ENCODE measurements around the gene EIF2D. TPM values are rescaled to one million over a fixed set of nuclear protein-coding genes. Genes with fewer than 3 reads are reported as not detected.

Gene EIF2D
- total and polyA plus RNA-seq, 2 of the 13 experiments (the other 11 are each of a cell fraction or from before 2014, with no cell fraction given), result 45.1 to 64.9 TPM

DNA sequence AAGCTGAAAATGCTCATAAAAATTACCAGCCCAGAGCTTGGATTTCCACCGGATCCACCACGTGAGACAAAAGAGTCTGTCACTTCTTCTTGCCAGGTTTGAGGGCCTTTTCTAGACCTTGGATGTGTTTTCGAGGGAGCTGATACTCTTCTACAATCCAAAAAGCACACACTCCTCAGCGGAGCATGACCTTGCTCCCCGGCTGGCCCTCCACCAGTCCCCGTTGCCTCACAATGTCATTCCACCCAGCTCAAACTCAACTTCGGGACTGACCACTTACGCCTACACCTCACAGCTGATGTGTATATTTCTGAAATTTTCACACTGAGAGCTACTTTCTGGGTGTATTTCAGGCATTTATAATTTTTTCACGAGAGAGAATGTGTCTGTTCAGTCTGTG, 20.6 kb downstream of the EIF2D start (continued):
- TF ChIP-seq, protein P1, sequence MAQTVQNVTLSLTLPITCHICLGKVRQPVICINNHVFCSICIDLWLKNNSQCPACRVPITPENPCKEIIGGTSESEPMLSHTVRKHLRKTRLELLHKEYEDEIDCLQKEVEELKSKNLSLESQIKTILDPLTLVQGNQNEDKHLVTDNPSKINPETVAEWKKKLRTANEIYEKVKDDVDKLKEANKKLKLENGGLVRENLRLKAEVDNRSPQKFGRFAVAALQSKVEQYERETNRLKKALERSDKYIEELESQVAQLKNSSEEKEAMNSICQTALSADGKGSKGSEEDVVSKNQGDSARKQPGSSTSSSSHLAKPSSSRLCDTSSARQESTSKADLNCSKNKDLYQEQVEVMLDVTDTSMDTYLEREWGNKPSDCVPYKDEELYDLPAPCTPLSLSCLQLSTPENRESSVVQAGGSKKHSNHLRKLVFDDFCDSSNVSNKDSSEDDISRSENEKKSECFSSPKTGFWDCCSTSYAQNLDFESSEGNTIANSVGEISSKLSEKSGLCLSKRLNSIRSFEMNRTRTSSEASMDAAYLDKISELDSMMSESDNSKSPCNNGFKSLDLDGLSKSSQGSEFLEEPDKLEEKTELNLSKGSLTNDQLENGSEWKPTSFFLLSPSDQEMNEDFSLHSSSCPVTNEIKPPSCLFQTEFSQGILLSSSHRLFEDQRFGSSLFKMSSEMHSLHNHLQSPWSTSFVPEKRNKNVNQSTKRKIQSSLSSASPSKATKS (CRISPR knock-in tag; IDR thresholded peaks at IDR 0.05), result no peak
- TF ChIP-seq SALL1 (CRISPR knock-in tag; IDR thresholded peaks at IDR 0.05) (no peak), CHD4 (IDR thresholded peaks at IDR 0.05; ENCODE audit: borderline replicate concordance, low read length) (no peak), ASH2L (IDR thresholded peaks at IDR 0.05; ENCODE audit: insufficient read length, low read depth, low read length) (no peak), MXD3 (CRISPR knock-in tag; IDR thresholded peaks at IDR 0.05) (no peak)

- ATAC-seq (no peak), FAIRE-seq (no peak), DNase-seq (ENCODE audit: low spot score) (no peak)
- H3K9ac ChIP-seq (ENCODE audit: insufficient read depth, low read depth, low read length), result no peak overlapping the region
- TF ChIP-seq ZNF501 (CRISPR knock-in tag; IDR thresholded peaks at IDR 0.05), result no peak
- no peak for TF ChIP-seq ZNF263 (CRISPR knock-in tag; IDR thresholded peaks at IDR 0.05)
- TF ChIP-seq, protein P2, sequence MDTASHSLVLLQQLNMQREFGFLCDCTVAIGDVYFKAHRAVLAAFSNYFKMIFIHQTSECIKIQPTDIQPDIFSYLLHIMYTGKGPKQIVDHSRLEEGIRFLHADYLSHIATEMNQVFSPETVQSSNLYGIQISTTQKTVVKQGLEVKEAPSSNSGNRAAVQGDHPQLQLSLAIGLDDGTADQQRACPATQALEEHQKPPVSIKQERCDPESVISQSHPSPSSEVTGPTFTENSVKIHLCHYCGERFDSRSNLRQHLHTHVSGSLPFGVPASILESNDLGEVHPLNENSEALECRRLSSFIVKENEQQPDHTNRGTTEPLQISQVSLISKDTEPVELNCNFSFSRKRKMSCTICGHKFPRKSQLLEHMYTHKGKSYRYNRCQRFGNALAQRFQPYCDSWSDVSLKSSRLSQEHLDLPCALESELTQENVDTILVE (CRISPR knock-in tag; IDR thresholded peaks at IDR 0.05), result no peak
- no peak for TF ChIP-seq ZNF337 (CRISPR knock-in tag; IDR thresholded peaks at IDR 0.05; ENCODE audit: borderline replicate concordance, low read depth)
- TF ChIP-seq, protein P3, sequence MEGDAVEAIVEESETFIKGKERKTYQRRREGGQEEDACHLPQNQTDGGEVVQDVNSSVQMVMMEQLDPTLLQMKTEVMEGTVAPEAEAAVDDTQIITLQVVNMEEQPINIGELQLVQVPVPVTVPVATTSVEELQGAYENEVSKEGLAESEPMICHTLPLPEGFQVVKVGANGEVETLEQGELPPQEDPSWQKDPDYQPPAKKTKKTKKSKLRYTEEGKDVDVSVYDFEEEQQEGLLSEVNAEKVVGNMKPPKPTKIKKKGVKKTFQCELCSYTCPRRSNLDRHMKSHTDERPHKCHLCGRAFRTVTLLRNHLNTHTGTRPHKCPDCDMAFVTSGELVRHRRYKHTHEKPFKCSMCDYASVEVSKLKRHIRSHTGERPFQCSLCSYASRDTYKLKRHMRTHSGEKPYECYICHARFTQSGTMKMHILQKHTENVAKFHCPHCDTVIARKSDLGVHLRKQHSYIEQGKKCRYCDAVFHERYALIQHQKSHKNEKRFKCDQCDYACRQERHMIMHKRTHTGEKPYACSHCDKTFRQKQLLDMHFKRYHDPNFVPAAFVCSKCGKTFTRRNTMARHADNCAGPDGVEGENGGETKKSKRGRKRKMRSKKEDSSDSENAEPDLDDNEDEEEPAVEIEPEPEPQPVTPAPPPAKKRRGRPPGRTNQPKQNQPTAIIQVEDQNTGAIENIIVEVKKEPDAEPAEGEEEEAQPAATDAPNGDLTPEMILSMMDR (CRISPR knock-in tag; IDR thresholded peaks at IDR 0.05), result no peak
- TF ChIP-seq MYC (CRISPR knock-in tag; IDR thresholded peaks at IDR 0.05; ENCODE audit: borderline replicate concordance), result no peak
- TF ChIP-seq NR2F2 (IDR thresholded peaks at IDR 0.05; ENCODE audit: borderline replicate concordance, low read depth), result no peak
- no peak for TF ChIP-seq CCAR2 (optimal IDR thresholded peaks at IDR 0.05; ENCODE audit: low read depth, low read length)
- no peak for TF ChIP-seq NFE2 (CRISPR knock-in tag; IDR thresholded peaks at IDR 0.05)
- no peak for TF ChIP-seq CC2D1A (CRISPR knock-in tag; IDR thresholded peaks at IDR 0.05)
- no peak overlapping the region for H3K27ac ChIP-seq (ENCODE audit: extremely low read length, insufficient read depth, low read length)
- H3K79me2 ChIP-seq (ENCODE audit: insufficient read depth, low read length), result no peaks in the 10 kb centered on the region
- H4K20me1 ChIP-seq (ENCODE audit: insufficient read depth, low read length), result no peaks in the 10 kb centered on the region
- no TSS peak for BruUV-seq (replicated peaks)
- intact Hi-C loops (cut with micrococcal nuclease; ENCODE audit: unreplicated experiment) (no loop called here), in situ Hi-C loops (cut with HindIII; ENCODE audit: extremely low pct_ligation_motif_present, low pct_unique_long_range_greater_than_20kb) (no loop called here)
- no peaks in the 10 kb centered on the region for H3K27me3 ChIP-seq (ENCODE audit: control insufficient read depth in 1 of 2, insufficient read depth in 2 of 2, low read length in 2 of 2)
- H3K36me3 ChIP-seq (replicated peaks in 1 of 2; ENCODE audit: control insufficient read depth in 1 of 2, insufficient read depth in 2 of 2, low read length in 2 of 2), result peaks cover 20 to 62% of the 10 kb centered on the region in 2 experiments
- H3K4me3 ChIP-seq (replicated peaks in 1 of 3; ENCODE audit: insufficient read depth in 1 of 3, low read depth in 2 of 3, low read length in 3 of 3), result no peak overlapping the region
- H3K9me3 ChIP-seq (ENCODE audit: low read length), result no peaks in the 10 kb centered on the region
- POLR2A ChIA-PET, result no interaction called here
- no peak overlapping the region for H2AFZ ChIP-seq (ENCODE audit: low read length)
- CTCF ChIA-PET (ENCODE audit: low intra/inter-chr PET ratio, low total read pairs), result no interaction called here
- no peaks in the 10 kb centered on the region for H3K4me1 ChIP-seq (ENCODE audit: insufficient read depth, low read length)
- no peak overlapping the region for H3K4me2 ChIP-seq (ENCODE audit: low read depth, low read length)
- 97% methylated on average over 5 of the region's 5 CpGs for WGBS (ENCODE audit: low lambda C conversion rate)
Measured at GRCh38 chr1:206591226-206591625, 21.0 kb downstream of the EIF2D start.
